IMR-90 (cell line): ENCODE measurements around the gene RBBP8NL. TPM values are rescaled to one million over a fixed set of nuclear protein-coding genes. Genes with fewer than 3 reads are reported as not detected.

ENCODE experiments used
- ATAC-seq: fragments of 200-7000 bp; cut with Tn5 transposase; 2 replicates; pipeline ENCODE4 v1.9.1; 2020; ENCODE audit warnings: low read depth, mild to moderate bottlenecking, moderate library complexity
- BruUV-seq: library from RNA; stranded (reverse); fragments of 400-500 nt; replicated peaks from 2 replicates; lab custom pipeline; 2021; lab: Mats Ljungman, UMichigan
- CTCF ChIA-PET: fragments of 300-600 bp; formaldehyde crosslinking; extraction: SDS; loops from one replicate; lab custom pipeline; 2021; ENCODE audit warnings: antibody characterized with exemption; lab: Yijun Ruan, JAX
- POLR2A ChIA-PET: fragments of 300-600 bp; sonication (Branson Sonifier 250); formaldehyde crosslinking; loops from one replicate; lab custom pipeline; 2022; ENCODE audit warnings: antibody characterized with exemption; ENCODE audit not compliant: unreplicated experiment; lab: Charles Lee
- DNase-seq: peaks from one replicate; pipeline ENCODE4 v3.0.0; 2013
- H2AFZ ChIP-seq: replicated peaks from 2 replicates; pipeline ENCODE3; 2013; ENCODE audit warnings: low read length, mild to moderate bottlenecking; ENCODE audit not compliant: poor library complexity
- H2AK5ac ChIP-seq: 2 replicates; pipeline ENCODE4 v1.6.1; 2013; ENCODE audit warnings: low read depth, low read length, inconsistent platforms
- H2AK9ac ChIP-seq: replicated peaks from 2 replicates; pipeline ENCODE3; 2013; ENCODE audit warnings: mild to moderate bottlenecking, low read depth, low read length, moderate library complexity; ENCODE audit not compliant: poor library complexity
- H2BK120ac ChIP-seq: 2 replicates; pipeline ENCODE4 v1.6.1; 2013; ENCODE audit warnings: low read depth, low read length, inconsistent platforms
- H2BK15ac ChIP-seq: 3 replicates; pipeline ENCODE4 v1.6.1; 2013; ENCODE audit warnings: low read depth, low read length, inconsistent platforms
- H2BK20ac ChIP-seq: 2 replicates; pipeline ENCODE4 v1.6.1; 2013; ENCODE audit warnings: low read depth, mild to moderate bottlenecking, inconsistent platforms, low read length, moderate library complexity
- H2BK5ac ChIP-seq: 2 replicates; pipeline ENCODE4 v1.6.1; 2013; ENCODE audit warnings: mild to moderate bottlenecking, low read depth, low read length, inconsistent platforms; ENCODE audit not compliant: poor library complexity, severe bottlenecking
- H3K14ac ChIP-seq: replicated peaks from 2 replicates; pipeline ENCODE4 v1.6.1; 2013; ENCODE audit warnings: low read depth, low read length, inconsistent platforms
- H3K18ac ChIP-seq: 2 replicates; pipeline ENCODE4 v1.6.1; 2013; ENCODE audit warnings: low read depth, low read length, control low read depth
- H3K23ac ChIP-seq: 2 replicates; pipeline ENCODE4 v1.6.1; 2013; ENCODE audit warnings: low read depth, low read length, inconsistent platforms
- H3K27ac ChIP-seq: 2 replicates; pipeline ENCODE4 v1.5.1; 2013; ENCODE audit warnings: mild to moderate bottlenecking, control low read depth, low read length; ENCODE audit not compliant: insufficient read depth
- H3K27me3 ChIP-seq: 2 replicates; pipeline ENCODE4 v1.6.1; 2013; ENCODE audit warnings: low read length; ENCODE audit not compliant: control insufficient read depth, insufficient read depth
- H3K36me3 ChIP-seq: 2 replicates; pipeline ENCODE4 v1.6.1; 2013; ENCODE audit warnings: low read length, mixed read lengths; ENCODE audit not compliant: control insufficient read depth, insufficient read depth
- H3K4ac ChIP-seq: 2 replicates; pipeline ENCODE4 v1.6.1; 2013; ENCODE audit warnings: low read depth, low read length, inconsistent platforms
- H3K4me1 ChIP-seq: 2 replicates; pipeline ENCODE4 v1.6.1; 2013; ENCODE audit warnings: low read length, mixed read lengths; ENCODE audit not compliant: control insufficient read depth, insufficient read depth
- H3K4me2 ChIP-seq: 2 replicates; pipeline ENCODE4 v1.6.1; 2013; ENCODE audit warnings: low read depth, mild to moderate bottlenecking, control low read depth, low read length, moderate library complexity
- H3K4me3 ChIP-seq: 2 replicates; pipeline ENCODE4 v1.5.1; 2013; ENCODE audit warnings: low read depth, mild to moderate bottlenecking, control low read depth, low read length, moderate library complexity; ENCODE audit not compliant: insufficient read depth
- H3K56ac ChIP-seq: 2 replicates; pipeline ENCODE4 v1.6.1; 2013; ENCODE audit warnings: low read length, inconsistent platforms; ENCODE audit not compliant: insufficient read depth; ENCODE audit errors: extremely low read depth
- H3K79me1 ChIP-seq, 2 experiments: 2 replicates each; pipeline ENCODE4 v1.6.1; 2013; ENCODE audit warnings: low read length in 2 of 2, inconsistent platforms in 1 of 2, low read depth in 1 of 2
- H3K9ac ChIP-seq: 2 replicates; pipeline ENCODE4 v1.6.1; 2013; ENCODE audit warnings: low read depth, low read length, control low read depth
- H3K9me1 ChIP-seq: 2 replicates; pipeline ENCODE4 v1.6.1; 2013; ENCODE audit warnings: low read length, inconsistent platforms; ENCODE audit not compliant: insufficient read depth
- H3K9me3 ChIP-seq: 2 replicates; pipeline ENCODE4 v1.6.1; 2013; ENCODE audit warnings: low read length; ENCODE audit not compliant: control insufficient read depth, insufficient read depth
- H4K20me1 ChIP-seq: 2 replicates; pipeline ENCODE4 v1.6.1; 2013; ENCODE audit warnings: low read length, inconsistent platforms; ENCODE audit not compliant: insufficient read depth
- H4K5ac ChIP-seq: 2 replicates; pipeline ENCODE4 v1.6.1; 2013; ENCODE audit warnings: mild to moderate bottlenecking, low read depth, low read length, control low read depth
- H4K8ac ChIP-seq, 2 experiments: 2 replicates each; pipeline ENCODE4 v1.6.1; 2013; ENCODE audit warnings: low read depth in 2 of 2, low read length in 2 of 2, control low read depth in 1 of 2, inconsistent platforms in 1 of 2
- H4K91ac ChIP-seq: 2 replicates; pipeline ENCODE4 v1.6.1; 2013; ENCODE audit warnings: low read depth, low read length, inconsistent platforms; ENCODE audit not compliant: insufficient read depth
- BHLHE40 ChIP-seq: fragments of 150-350 bp; IDR thresholded peaks from 2 replicates; pipeline ENCODE4 v1.6.1; 2016; ENCODE audit warnings: mild to moderate bottlenecking, low read depth, low read length
- CEBPB ChIP-seq: IDR thresholded peaks from 2 replicates; pipeline ENCODE4 v1.6.1; 2012; ENCODE audit warnings: low read depth, low read length, improper control_type of control experiment
- CHD1 ChIP-seq: IDR thresholded peaks from 2 replicates; pipeline ENCODE4 v1.6.1; 2012; ENCODE audit warnings: low read depth, low read length, improper control_type of control experiment
- FOS ChIP-seq: fragments of 150-350 bp; IDR thresholded peaks from 2 replicates; pipeline ENCODE4 v1.6.1; 2016; ENCODE audit warnings: low read depth, low read length
- MAZ ChIP-seq: IDR thresholded peaks from 2 replicates; pipeline ENCODE4 v1.6.1; 2012; ENCODE audit warnings: low read depth, mild to moderate bottlenecking, low read length, improper control_type of control experiment, moderate library complexity, borderline replicate concordance
- MXI1 ChIP-seq: IDR thresholded peaks from 2 replicates; pipeline ENCODE4 v1.6.1; 2012; ENCODE audit warnings: low read depth, mild to moderate bottlenecking, low read length, moderate library complexity, borderline replicate concordance
- NFE2L2 ChIP-seq: fragments of 150-350 bp; IDR thresholded peaks from 2 replicates; pipeline ENCODE4 v1.6.1; 2016; ENCODE audit warnings: low read depth, mild to moderate bottlenecking, low read length
- RCOR1 ChIP-seq: IDR thresholded peaks from 2 replicates; pipeline ENCODE4 v1.6.1; 2012; ENCODE audit warnings: mild to moderate bottlenecking, low read length, improper control_type of control experiment; ENCODE audit not compliant: insufficient replicate concordance
- RFX5 ChIP-seq: IDR thresholded peaks from 2 replicates; pipeline ENCODE4 v1.8.0; 2012; ENCODE audit warnings: low read depth, mild to moderate bottlenecking, low read length, moderate library complexity
- SMC3 ChIP-seq: fragments of 150-350 bp; IDR thresholded peaks from 2 replicates; pipeline ENCODE4 v1.6.1; 2016; ENCODE audit warnings: low read depth, mild to moderate bottlenecking, antibody characterized with exemption, low read length, moderate library complexity
- WGBS, 2 experiments: methylation state at CpG; one replicate each; pipeline versions ENCODE4 v1.1.5 to v1.1.7; 2013; ENCODE audit warnings: missing lambda C conversion rate in 2 of 2; ENCODE audit not compliant: insufficient read length in 1 of 2; ENCODE audit errors: extremely low coverage in 2 of 2; 5-methylcytosine and 5-hydroxymethylcytosine counted together
- dilution Hi-C: fragments of 300-500 bp; cut with HindIII; formaldehyde crosslinking; loops from one replicate; pipeline ENCODE4 v1.14.3; 2018; ENCODE audit warnings: low sequenced_read_pairs; ENCODE audit not compliant: unreplicated experiment
- in situ Hi-C: fragments of 300-500 bp; cut with MboI; formaldehyde crosslinking; loops from 3 replicates; pipeline ENCODE4 v1.14.3; 2019; ENCODE audit warnings: low sequenced_read_pairs, inconsistent platforms, mixed read lengths
- intact Hi-C: fragments of 100-400 bp; cut with micrococcal nuclease; formaldehyde crosslinking; loops from 2 replicates; pipeline ENCODE4 v1.10.0; 2022
- polyA plus RNA-seq, 3 experiments: library from polyadenylated mRNA; depleted of rRNA; stranded (reverse); fragments of >200 nt; gene quantifications; 2 replicates each; pipeline ENCODE4 v1.2.3, GENCODE V29; 2012; ENCODE audit warnings: low replicate concordance in 1 of 3
- total RNA-seq: library from RNA; depleted of rRNA; stranded (reverse); fragments of >200 nt; gene quantifications from 2 replicates; pipeline ENCODE4 v1.2.3, GENCODE V29; 2012
- TF ChIP-seq, protein P1 (sequence below): fragments of 150-350 bp; IDR thresholded peaks from 2 replicates; pipeline ENCODE4 v1.6.1; 2016; ENCODE audit warnings: low read depth, mild to moderate bottlenecking, low read length, moderate library complexity, borderline replicate concordance
- TF ChIP-seq, protein P2 (sequence below): fragments of 150-350 bp; IDR thresholded peaks from 2 replicates; pipeline ENCODE4 v1.6.1; 2017; ENCODE audit warnings: mild to moderate bottlenecking, antibody characterized with exemption, low read length, low read depth
- TF ChIP-seq, protein P3 (sequence below): conservative IDR thresholded peaks from 2 replicates; pipeline ENCODE4 v1.5.1; 2012; ENCODE audit warnings: mild to moderate bottlenecking, low read depth, low read length, improper control_type of control experiment

Gene RBBP8NL
- total and polyA plus RNA-seq, 2 of the 4 experiments (the other 2 are of a cell fraction): not detected

- Histone ChIP-seq H3K9me1 (peaks cover 6% of the 10 kb centered on the region; the same call in 1 of the 2 replicates), H2AK9ac (no peak overlapping the region), H3K27me3 (peaks cover 12% of the 10 kb centered on the region; the same call in 1 of the 2 replicates), H2AK5ac (no peak overlapping the region), H4K5ac (no peak overlapping the region), H3K4me1 (no peaks in the 10 kb centered on the region), H2BK120ac (no peak overlapping the region), H2AFZ (no peak overlapping the region), H3K36me3 (no peaks in the 10 kb centered on the region), H2BK20ac (no peak overlapping the region), H3K4ac (no peak overlapping the region), H4K20me1 (no peaks in the 10 kb centered on the region; the same call in 1 of the 2 replicates), H4K91ac (no peak overlapping the region), H3K79me1 (no peaks in the 10 kb centered on the region), H2BK15ac (no peak overlapping the region), H3K9me3 (no peaks in the 10 kb centered on the region), H2BK5ac (no peak overlapping the region), H3K14ac (no peak overlapping the region), H3K4me2 (no peak overlapping the region), H3K23ac (no peak overlapping the region), H3K56ac (no peak overlapping the region), H3K4me3 (no peak overlapping the region), H4K8ac (no peak overlapping the region), H3K18ac (no peak overlapping the region), H3K27ac (no peak overlapping the region), H3K9ac (no peak overlapping the region)
- ATAC-seq (no peak), DNase-seq (no peak)
- in situ Hi-C loops: no loop called here
- ChIA-PET POLR2A (no interaction called here), CTCF (no interaction called here)
- 81% methylated on average over 10 of the region's 20 CpGs; no CpG with 5 or more reads in 1 of the 2 experiments for WGBS, 2 experiments
- intact Hi-C loops: no loop called here
- no TSS peak for BruUV-seq
- dilution Hi-C loops: no loop called here
- TF ChIP-seq SMC3 (no peak), CHD1 (no peak), BHLHE40 (no peak), MXI1 (no peak), FOS (no peak), MAZ (no peak), NFE2L2 (no peak), RCOR1 (no peak), CEBPB (no peak), RFX5 (no peak)
- TF ChIP-seq, protein P1, sequence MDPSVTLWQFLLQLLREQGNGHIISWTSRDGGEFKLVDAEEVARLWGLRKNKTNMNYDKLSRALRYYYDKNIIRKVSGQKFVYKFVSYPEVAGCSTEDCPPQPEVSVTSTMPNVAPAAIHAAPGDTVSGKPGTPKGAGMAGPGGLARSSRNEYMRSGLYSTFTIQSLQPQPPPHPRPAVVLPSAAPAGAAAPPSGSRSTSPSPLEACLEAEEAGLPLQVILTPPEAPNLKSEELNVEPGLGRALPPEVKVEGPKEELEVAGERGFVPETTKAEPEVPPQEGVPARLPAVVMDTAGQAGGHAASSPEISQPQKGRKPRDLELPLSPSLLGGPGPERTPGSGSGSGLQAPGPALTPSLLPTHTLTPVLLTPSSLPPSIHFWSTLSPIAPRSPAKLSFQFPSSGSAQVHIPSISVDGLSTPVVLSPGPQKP: no peak
- TF ChIP-seq, protein P2, sequence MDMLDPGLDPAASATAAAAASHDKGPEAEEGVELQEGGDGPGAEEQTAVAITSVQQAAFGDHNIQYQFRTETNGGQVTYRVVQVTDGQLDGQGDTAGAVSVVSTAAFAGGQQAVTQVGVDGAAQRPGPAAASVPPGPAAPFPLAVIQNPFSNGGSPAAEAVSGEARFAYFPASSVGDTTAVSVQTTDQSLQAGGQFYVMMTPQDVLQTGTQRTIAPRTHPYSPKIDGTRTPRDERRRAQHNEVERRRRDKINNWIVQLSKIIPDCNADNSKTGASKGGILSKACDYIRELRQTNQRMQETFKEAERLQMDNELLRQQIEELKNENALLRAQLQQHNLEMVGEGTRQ: no peak
- TF ChIP-seq, protein P3, sequence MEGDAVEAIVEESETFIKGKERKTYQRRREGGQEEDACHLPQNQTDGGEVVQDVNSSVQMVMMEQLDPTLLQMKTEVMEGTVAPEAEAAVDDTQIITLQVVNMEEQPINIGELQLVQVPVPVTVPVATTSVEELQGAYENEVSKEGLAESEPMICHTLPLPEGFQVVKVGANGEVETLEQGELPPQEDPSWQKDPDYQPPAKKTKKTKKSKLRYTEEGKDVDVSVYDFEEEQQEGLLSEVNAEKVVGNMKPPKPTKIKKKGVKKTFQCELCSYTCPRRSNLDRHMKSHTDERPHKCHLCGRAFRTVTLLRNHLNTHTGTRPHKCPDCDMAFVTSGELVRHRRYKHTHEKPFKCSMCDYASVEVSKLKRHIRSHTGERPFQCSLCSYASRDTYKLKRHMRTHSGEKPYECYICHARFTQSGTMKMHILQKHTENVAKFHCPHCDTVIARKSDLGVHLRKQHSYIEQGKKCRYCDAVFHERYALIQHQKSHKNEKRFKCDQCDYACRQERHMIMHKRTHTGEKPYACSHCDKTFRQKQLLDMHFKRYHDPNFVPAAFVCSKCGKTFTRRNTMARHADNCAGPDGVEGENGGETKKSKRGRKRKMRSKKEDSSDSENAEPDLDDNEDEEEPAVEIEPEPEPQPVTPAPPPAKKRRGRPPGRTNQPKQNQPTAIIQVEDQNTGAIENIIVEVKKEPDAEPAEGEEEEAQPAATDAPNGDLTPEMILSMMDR: no peak
Observed at GRCh38 chr20:62422636-62423325, 4.6 kb downstream of the RBBP8NL start.
